ENCODE measurements around the gene LRRC1.

GRCh38 chr6:53802582-53802981 is 7.8 kb downstream of the LRRC1 start:
- TF ChIP-seq YY1 (IDR thresholded peaks at IDR 0.05; ENCODE audit: low read depth, low read length): no peak
- TF ChIP-seq CREB1 (IDR thresholded peaks at IDR 0.05; ENCODE audit: low read depth): no peak
- no peak for TF ChIP-seq SREBF2 (IDR thresholded peaks at IDR 0.05; ENCODE audit: low read length)

All from GM12878 (cell line).